SK-N-SH treated with all-trans-retinoic acid at 6 μM for 48 hours (cell line): Measurements from ENCODE around the gene DLX5.

Source experiments
- ZC3H10 ChIP-seq: fragments of 250-450 bp; sonication (Bioruptor Pico); IDR thresholded peaks from 2 replicates; pipeline ENCODE4 v1.5.1; 2021; ENCODE audit warnings: mild to moderate bottlenecking, moderate library complexity
- ZFP30 ChIP-seq: fragments of 450-650 bp; formaldehyde crosslinking; IDR thresholded peaks from 2 replicates; pipeline ENCODE4 v1.5.0; 2022; ENCODE audit warnings: mild to moderate bottlenecking, moderate library complexity

- TF ChIP-seq ZC3H10 (CRISPR knock-in tag) (no peak), ZFP30 (CRISPR knock-in tag) (no peak)
Observed at GRCh38 chr7:96997512-96998032, 27.1 kb downstream of the DLX5 start.
